Astrocyte (in vitro differentiated cells and primary cell): ENCODE data around the gene ZNF573. TPM values are rescaled to one million over a fixed set of nuclear protein-coding genes. Genes with fewer than 3 reads are reported as not detected.

Experiments
- DNase-seq: peaks from one replicate; pipeline ENCODE4 v3.0.0-alpha.2; 2010; ENCODE audit warnings: low read depth
- FAIRE-seq: peaks from 2 replicates; lab custom pipeline; 2011; peaks lifted over from hg19 to GRCh38; lab: Jason Lieb, UNC
- H2AFZ ChIP-seq: 2 replicates; pipeline ENCODE4 v1.6.0; 2012; ENCODE audit warnings: low read depth, low read length, inconsistent platforms
- H3K27ac ChIP-seq: 2 replicates; pipeline ENCODE4 v1.5.1; 2011; ENCODE audit warnings: low read depth, low read length, inconsistent platforms
- H3K27me3 ChIP-seq: 2 replicates; pipeline ENCODE4 v1.6.0; 2011; ENCODE audit warnings: low read length, inconsistent platforms; ENCODE audit not compliant: insufficient read depth
- H3K36me3 ChIP-seq: 2 replicates; pipeline ENCODE4 v1.5.1; 2011; ENCODE audit warnings: low read length, inconsistent platforms; ENCODE audit not compliant: insufficient read depth
- H3K4me1 ChIP-seq: 2 replicates; pipeline ENCODE4 v1.5.1; 2011; ENCODE audit warnings: low read length, inconsistent platforms; ENCODE audit not compliant: insufficient read depth
- H3K4me2 ChIP-seq: 2 replicates; pipeline ENCODE4 v1.6.0; 2012; ENCODE audit warnings: low read length, inconsistent platforms
- H3K4me3 ChIP-seq: 2 replicates; pipeline ENCODE4 v1.5.1; 2011; ENCODE audit warnings: low read depth, mild to moderate bottlenecking, low read length, inconsistent platforms; ENCODE audit not compliant: insufficient read depth
- H3K79me2 ChIP-seq: 2 replicates; pipeline ENCODE4 v1.6.0; 2012; ENCODE audit warnings: mild to moderate bottlenecking, low read length, inconsistent platforms; ENCODE audit not compliant: insufficient read depth
- H3K9ac ChIP-seq: 2 replicates; pipeline ENCODE4 v1.6.0; 2012; ENCODE audit warnings: mild to moderate bottlenecking, low read length, inconsistent platforms
- H3K9me3 ChIP-seq: 2 replicates; pipeline ENCODE4 v1.5.1; 2012; ENCODE audit warnings: low read depth, mild to moderate bottlenecking, low read length, inconsistent platforms; ENCODE audit not compliant: insufficient read depth
- H4K20me1 ChIP-seq: 2 replicates; pipeline ENCODE4 v1.6.0; 2012; ENCODE audit warnings: low read length, inconsistent platforms; ENCODE audit not compliant: insufficient read depth
- H3K27ac Mint-ChIP-seq: one replicate; pipeline ENCODE4 v1.8.0; 2021; ENCODE audit warnings: mild to moderate bottlenecking, mixed read lengths; ENCODE audit not compliant: unreplicated experiment
- H3K27me3 Mint-ChIP-seq: one replicate; pipeline ENCODE4 v1.8.0; 2021; ENCODE audit warnings: low read depth, mixed read lengths; ENCODE audit not compliant: unreplicated experiment
- H3K36me3 Mint-ChIP-seq: one replicate; pipeline ENCODE4 v1.8.0; 2021; ENCODE audit warnings: low read depth, mixed read lengths; ENCODE audit not compliant: unreplicated experiment
- H3K4me1 Mint-ChIP-seq: one replicate; pipeline ENCODE4 v1.8.0; 2021; ENCODE audit warnings: low read depth, mixed read lengths; ENCODE audit not compliant: unreplicated experiment
- H3K4me3 Mint-ChIP-seq: one replicate; pipeline ENCODE4 v1.8.0; 2021; ENCODE audit warnings: mild to moderate bottlenecking, moderate library complexity, mixed read lengths; ENCODE audit not compliant: unreplicated experiment
- H3K9me3 Mint-ChIP-seq: one replicate; pipeline ENCODE4 v1.8.0; 2021; ENCODE audit warnings: mild to moderate bottlenecking, mixed read lengths; ENCODE audit not compliant: unreplicated experiment
- CTCF ChIP-seq: IDR thresholded peaks from 2 replicates; pipeline ENCODE4 v1.5.1; 2011; ENCODE audit warnings: low read depth, mild to moderate bottlenecking, inconsistent platforms, low read length, moderate library complexity; ENCODE audit not compliant: insufficient read depth
- EZH2 ChIP-seq: IDR thresholded peaks from 2 replicates; pipeline ENCODE4 v1.6.1; 2012; ENCODE audit warnings: mild to moderate bottlenecking, low read length, inconsistent platforms; ENCODE audit not compliant: insufficient read depth
- total RNA-seq: library from RNA; stranded (reverse); gene quantifications from 2 replicates; pipeline ENCODE4 v1.2.1, GENCODE V29; 2021

The ZNF573 gene
- total RNA-seq, 1 donor from 2014 or later, result 8.6 TPM

- H3K4me3 ChIP-seq, result peak within 1 kb of the TSS; percentile 86
- no peaks in the 10 kb centered on the region for H3K4me1 ChIP-seq
- Mint-ChIP-seq H3K4me3 (peak within 1 kb of the TSS; percentile 87), H3K27me3 (no peaks in the 10 kb centered on the region), H3K27ac (peak within 1 kb of the TSS; percentile 67), H3K36me3 (peaks cover 4% of the 10 kb centered on the region), H3K9me3 (peaks cover 2% of the 10 kb centered on the region), H3K4me1 (peaks cover 4% of the 10 kb centered on the region)
- peak; percentile 75 for DNase-seq
- FAIRE-seq, result peak; percentile 74
- H4K20me1 ChIP-seq, result no peaks in the 10 kb centered on the region
- H3K79me2 ChIP-seq, result peaks cover 19% of the 10 kb centered on the region
- H3K27ac ChIP-seq, result peak within 1 kb of the TSS; percentile 32
- H2AFZ ChIP-seq, result peak within 1 kb of the TSS; percentile 94
- H3K9me3 ChIP-seq, result no peaks in the 10 kb centered on the region
- peak within 1 kb of the TSS; percentile 90 for H3K4me2 ChIP-seq
- peak within 1 kb of the TSS; percentile 84 for H3K9ac ChIP-seq
- no peaks in the 10 kb centered on the region for H3K36me3 ChIP-seq
- TF ChIP-seq CTCF (peak; percentile 32), EZH2 (no peak)
- H3K27me3 ChIP-seq, result no peaks in the 10 kb centered on the region
Observed at GRCh38 chr19:37719111-37719926, 60.1 kb downstream of the ZNF573 start, which contains the start of gene ZNF607. Gene ZNF607 (minus strand): TSS chr19:37719761. CDS start chr19:37711618, 8,143 bp downstream.

- DNase-seq (no peak), FAIRE-seq (no peak)
- TF ChIP-seq CTCF (no peak), EZH2 (no peak)
- Histone ChIP-seq H3K79me2 (peaks cover 19% of the 10 kb centered on the region), H4K20me1 (no peaks in the 10 kb centered on the region), H3K9ac (peak overlapping the region; percentile 84), H3K9me3 (no peaks in the 10 kb centered on the region), H2AFZ (no peak overlapping the region), H3K27ac (no peak overlapping the region), H3K4me2 (peak overlapping the region; percentile 90), H3K4me1 (no peaks in the 10 kb centered on the region), H3K27me3 (no peaks in the 10 kb centered on the region), H3K36me3 (no peaks in the 10 kb centered on the region), H3K4me3 (peak overlapping the region; percentile 86)
- Mint-ChIP-seq H3K27ac (no peak overlapping the region), H3K9me3 (peaks cover 2% of the 10 kb centered on the region), H3K4me1 (peaks cover 4% of the 10 kb centered on the region), H3K36me3 (peaks cover 4% of the 10 kb centered on the region), H3K4me3 (peak overlapping the region; percentile 87), H3K27me3 (no peaks in the 10 kb centered on the region)
Observed at GRCh38 chr19:37718304-37718703, 61.1 kb downstream of the ZNF573 start.

- TF ChIP-seq CTCF (no peak), EZH2 (no peak)
- no peak for DNase-seq
- Histone ChIP-seq H4K20me1 (no peaks in the 10 kb centered on the region), H3K27me3 (no peaks in the 10 kb centered on the region), H3K9ac (no peak overlapping the region), H3K27ac (no peak overlapping the region), H3K4me2 (no peak overlapping the region), H3K4me1 (no peaks in the 10 kb centered on the region), H3K36me3 (no peaks in the 10 kb centered on the region), H2AFZ (no peak overlapping the region), H3K4me3 (no peak overlapping the region), H3K79me2 (peaks cover 19% of the 10 kb centered on the region), H3K9me3 (peaks cover 4% of the 10 kb centered on the region)
- Mint-ChIP-seq H3K4me1 (peaks cover 4% of the 10 kb centered on the region), H3K36me3 (peaks cover 12% of the 10 kb centered on the region), H3K4me3 (no peak overlapping the region), H3K27ac (no peak overlapping the region), H3K9me3 (peaks cover 4% of the 10 kb centered on the region), H3K27me3 (no peaks in the 10 kb centered on the region)
- no peak for FAIRE-seq
Observed at GRCh38 chr19:37716140-37716539, 63.2 kb downstream of the ZNF573 start.
